GM12865 (cell line): Measurements from ENCODE around the gene ITPR2.
"Not testable (repeated sequence)": the region's sequence is repeated elsewhere in the genome, so short reads cannot be mapped to it uniquely, and the experiment has no call there.

ENCODE experiments used
- DNase-seq: peaks from one replicate; pipeline ENCODE4 v3.0.0; 2010; ENCODE audit warnings: low read depth
- H3K4me3 ChIP-seq: 2 replicates; pipeline ENCODE4 v1.5.1; 2011; ENCODE audit warnings: mild to moderate bottlenecking, low read depth, low read length, control low read depth
- TF ChIP-seq, protein P1 (sequence below): IDR thresholded peaks from 2 replicates; pipeline ENCODE4 v1.5.1; 2011; ENCODE audit warnings: low read length, control low read depth, low read depth, inconsistent platforms; ENCODE audit not compliant: insufficient read depth; ENCODE audit errors: missing control alignments

Gene ITPR2

DNA sequence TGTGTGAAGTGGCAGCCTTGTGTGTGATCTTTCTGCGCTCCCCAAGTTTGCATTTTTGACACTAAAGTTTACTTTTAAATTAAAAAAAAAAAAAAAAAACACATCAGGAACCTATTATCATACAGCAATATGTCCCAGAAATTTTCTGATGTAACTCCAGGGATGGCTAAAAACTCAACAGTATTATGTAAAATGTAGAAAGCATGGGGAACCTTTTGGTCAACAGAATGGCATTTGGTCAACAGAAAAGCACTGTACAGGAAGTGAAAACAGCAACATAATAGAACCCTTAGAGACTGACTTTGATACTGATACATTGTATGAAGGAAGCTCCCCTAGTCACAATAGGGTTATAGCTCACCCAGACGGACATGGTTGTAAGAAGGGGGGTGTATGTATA is 224.3 kb downstream of the ITPR2 start:
- TF ChIP-seq, protein P1, sequence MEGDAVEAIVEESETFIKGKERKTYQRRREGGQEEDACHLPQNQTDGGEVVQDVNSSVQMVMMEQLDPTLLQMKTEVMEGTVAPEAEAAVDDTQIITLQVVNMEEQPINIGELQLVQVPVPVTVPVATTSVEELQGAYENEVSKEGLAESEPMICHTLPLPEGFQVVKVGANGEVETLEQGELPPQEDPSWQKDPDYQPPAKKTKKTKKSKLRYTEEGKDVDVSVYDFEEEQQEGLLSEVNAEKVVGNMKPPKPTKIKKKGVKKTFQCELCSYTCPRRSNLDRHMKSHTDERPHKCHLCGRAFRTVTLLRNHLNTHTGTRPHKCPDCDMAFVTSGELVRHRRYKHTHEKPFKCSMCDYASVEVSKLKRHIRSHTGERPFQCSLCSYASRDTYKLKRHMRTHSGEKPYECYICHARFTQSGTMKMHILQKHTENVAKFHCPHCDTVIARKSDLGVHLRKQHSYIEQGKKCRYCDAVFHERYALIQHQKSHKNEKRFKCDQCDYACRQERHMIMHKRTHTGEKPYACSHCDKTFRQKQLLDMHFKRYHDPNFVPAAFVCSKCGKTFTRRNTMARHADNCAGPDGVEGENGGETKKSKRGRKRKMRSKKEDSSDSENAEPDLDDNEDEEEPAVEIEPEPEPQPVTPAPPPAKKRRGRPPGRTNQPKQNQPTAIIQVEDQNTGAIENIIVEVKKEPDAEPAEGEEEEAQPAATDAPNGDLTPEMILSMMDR, result no peak
- no peak for DNase-seq

DNA sequence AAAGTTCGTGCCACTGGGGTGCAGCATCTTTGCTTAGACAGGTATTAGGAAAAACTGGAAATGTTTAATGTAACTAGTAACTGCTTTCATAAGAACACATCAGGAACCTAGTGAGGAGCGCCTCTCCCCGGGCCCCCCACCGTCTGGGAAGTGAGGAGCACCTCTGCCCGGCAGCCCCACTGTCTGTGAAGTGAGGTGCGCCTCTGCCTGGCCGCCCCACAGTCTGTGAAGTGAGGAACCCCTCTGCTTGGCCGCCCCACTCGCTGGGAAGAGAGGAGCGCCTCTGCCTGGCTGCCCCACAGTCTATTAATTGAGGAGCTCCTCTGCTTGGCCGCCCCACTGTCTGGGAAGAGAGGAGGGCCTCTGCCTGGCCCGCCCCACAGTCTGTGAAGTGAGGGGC is 224.7 kb downstream of the ITPR2 start:
- DNase-seq, result no peak
- no peak overlapping the region for H3K4me3 ChIP-seq
- TF ChIP-seq, protein P1, result no peak

More for the DNA sequence above, 224.3 kb downstream of the ITPR2 start:
- H3K4me3 ChIP-seq, result no peak overlapping the region

DNA sequence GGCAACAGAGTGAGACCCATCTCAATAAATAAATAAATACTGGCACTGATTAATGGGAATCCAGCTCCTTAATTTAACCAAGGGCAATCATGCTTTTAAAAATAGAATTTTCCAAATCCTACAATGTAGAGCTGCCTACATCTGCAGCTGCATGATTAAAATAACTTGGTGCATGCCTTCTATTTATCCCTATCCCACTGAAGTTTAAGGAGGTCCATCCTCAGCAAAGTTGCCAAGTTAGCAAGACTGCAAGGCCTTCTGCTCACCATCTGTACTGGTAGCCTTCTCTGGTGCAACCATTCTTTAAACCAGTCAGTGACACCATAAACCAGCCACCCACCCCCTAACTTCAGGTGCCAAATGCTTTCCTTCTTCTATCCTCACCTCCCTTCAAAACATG is 226.1 kb downstream of the ITPR2 start:
- TF ChIP-seq, protein P1, result no peak
- H3K4me3 ChIP-seq, result no peak overlapping the region
- no peak for DNase-seq

DNA sequence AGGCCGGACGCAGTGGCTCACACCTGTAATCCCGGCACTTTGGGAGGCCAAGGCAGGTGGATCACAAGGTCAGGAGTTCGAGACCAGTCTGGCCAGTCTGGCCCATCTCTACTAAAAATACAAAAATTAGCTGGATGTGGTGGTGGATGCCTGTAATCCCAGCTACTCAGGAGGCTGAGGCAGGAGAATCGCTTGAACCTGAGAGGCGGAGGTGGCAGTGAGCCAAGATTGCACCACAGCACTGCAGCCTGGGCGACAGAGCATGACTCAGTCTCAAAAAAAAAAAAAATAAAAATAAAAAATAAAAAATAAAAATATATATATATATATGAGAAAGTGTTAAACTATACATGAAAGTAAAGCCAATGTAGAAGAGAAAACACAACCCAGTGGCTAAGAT is 228.2 kb downstream of the ITPR2 start:
- H3K4me3 ChIP-seq, DNase-seq: not testable (repeated sequence)

DNA sequence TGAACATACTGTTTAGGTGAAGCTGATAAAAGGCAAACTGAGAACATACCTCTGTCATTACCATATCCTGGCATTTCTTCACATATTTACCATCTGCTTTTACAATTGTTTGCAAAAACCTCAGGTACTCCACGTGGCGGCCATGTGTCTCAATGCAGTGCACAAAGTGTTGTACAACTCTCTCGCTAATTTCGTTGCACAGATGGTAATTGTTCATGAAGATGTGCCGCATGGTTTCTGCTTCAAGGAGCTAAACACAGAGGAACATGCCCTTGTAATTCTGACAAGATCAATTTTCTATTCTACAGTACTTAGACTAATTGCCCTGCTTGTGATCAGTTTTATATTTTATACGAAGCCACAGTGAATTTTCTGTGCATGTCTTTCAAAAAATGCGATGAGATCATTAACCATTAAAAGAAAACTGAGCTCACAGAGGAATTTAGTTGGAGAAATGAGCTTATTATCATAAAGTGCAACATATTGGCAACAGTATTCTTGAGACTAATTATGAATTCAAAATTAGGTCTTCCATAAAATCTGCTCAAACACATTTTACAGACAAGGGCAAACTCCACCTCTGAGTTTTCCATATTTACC is 233.8 kb downstream of the ITPR2 start:
- no peak overlapping the region for H3K4me3 ChIP-seq
- DNase-seq, result no peak
- TF ChIP-seq, protein P1, result no peak

DNA sequence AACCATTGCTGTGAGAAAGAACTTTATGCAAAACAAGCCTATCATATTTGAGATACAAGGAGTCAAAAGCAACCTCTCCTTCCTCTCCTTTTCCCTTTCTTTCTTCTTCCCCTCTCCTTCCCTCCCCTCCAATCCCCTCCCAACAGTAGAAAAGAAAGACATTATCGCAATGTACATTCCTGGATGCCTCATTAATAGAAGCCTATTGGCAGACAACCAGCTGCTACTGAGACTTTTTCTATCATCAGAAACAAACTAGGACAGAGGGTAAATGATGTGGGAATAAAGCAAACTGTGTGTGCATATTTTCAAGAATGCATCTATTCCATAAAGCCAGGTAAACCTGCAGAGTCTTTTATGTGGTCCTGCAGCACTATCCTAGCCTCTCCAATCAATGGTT is 237.2 kb downstream of the ITPR2 start:
- DNase-seq, result no peak
- TF ChIP-seq, protein P1, result no peak
- no peak overlapping the region for H3K4me3 ChIP-seq

DNA sequence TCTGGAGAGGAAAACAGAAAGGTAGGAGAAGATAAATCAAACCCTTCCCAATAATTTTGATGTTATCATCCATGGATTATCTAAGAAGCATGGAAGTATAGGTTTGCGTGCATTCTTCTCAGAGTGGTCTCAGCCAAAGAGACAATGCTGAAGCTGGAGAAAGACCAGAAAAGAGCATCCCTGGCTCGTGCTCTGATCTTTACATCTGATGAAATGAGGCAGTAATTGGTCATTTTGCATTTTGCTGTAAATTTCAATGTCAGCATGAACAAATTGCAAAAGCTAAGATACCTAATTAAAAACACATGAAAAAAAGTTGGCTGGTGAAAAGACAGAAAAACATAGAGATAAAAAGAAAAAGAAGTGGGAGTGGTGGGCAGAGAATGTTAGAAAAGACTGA is 252.4 kb downstream of the ITPR2 start:
- no peak overlapping the region for H3K4me3 ChIP-seq
- no peak for DNase-seq
- TF ChIP-seq, protein P1, result no peak
